SK-N-SH treated with all-trans-retinoic acid at 6 μM for 48 hours (cell line): ENCODE measurements around the gene CEND1.

Experiments
- ARNTL ChIP-seq: fragments of 450-650 bp; formaldehyde crosslinking; IDR thresholded peaks from 2 replicates; pipeline ENCODE4 v1.5.0; 2020; ENCODE audit warnings: low read depth, mild to moderate bottlenecking, moderate library complexity, borderline replicate concordance
- CSDC2 ChIP-seq: fragments of 250-450 bp; sonication (Bioruptor Pico); IDR thresholded peaks from 2 replicates; pipeline ENCODE4 v1.5.0; 2020; ENCODE audit warnings: mild to moderate bottlenecking, moderate library complexity
- CSRNP3 ChIP-seq: fragments of 250-450 bp; sonication (Bioruptor Pico); IDR thresholded peaks from 2 replicates; pipeline ENCODE4 v1.5.1; 2021; ENCODE audit warnings: mild to moderate bottlenecking, moderate library complexity
- PATZ1 ChIP-seq: fragments of 250-450 bp; sonication (Bioruptor Pico); IDR thresholded peaks from 2 replicates; pipeline ENCODE4 v1.8.0; 2020; ENCODE audit warnings: mild to moderate bottlenecking, moderate library complexity, borderline replicate concordance

- no peak for TF ChIP-seq PATZ1
- no peak for TF ChIP-seq CSRNP3 (CRISPR knock-in tag)
- no peak for TF ChIP-seq CSDC2 (CRISPR knock-in tag)
- TF ChIP-seq ARNTL (CRISPR knock-in tag): no peak
Observed at GRCh38 chr11:837189-837989, 47.5 kb upstream of the CEND1 start.
